ENCODE measurements around the gene HTR2A. TPM values are rescaled to one million over a fixed set of nuclear protein-coding genes. Genes with fewer than 3 reads are reported as not detected.

Gene HTR2A
- polyA plus RNA-seq, 1 donor (not counting 4 experiments of a cell fraction or from before 2014, with no cell fraction given): not detected

- Histone ChIP-seq H3K9me1 (ENCODE audit: control insufficient read depth, extremely low read depth, insufficient read depth, low read length) (no peaks in the 10 kb centered on the region), H3K79me2 (ENCODE audit: control insufficient read depth, insufficient read depth, low read length) (no peaks in the 10 kb centered on the region), H3K27me3 (ENCODE audit: control insufficient read depth, extremely low read depth, insufficient read depth, low read length) (peaks cover 6% of the 10 kb centered on the region), H2AFZ (ENCODE audit: control insufficient read depth, low read length) (no peak overlapping the region), H3K4me2 (ENCODE audit: control insufficient read depth, extremely low read depth, insufficient read depth, low read depth, low read length) (no peak overlapping the region), H3K9me3 (ENCODE audit: control insufficient read depth, low read depth, low read length) (no peaks in the 10 kb centered on the region), H3K9ac (ENCODE audit: control insufficient read depth, extremely low read depth, insufficient read depth, low read length) (no peak overlapping the region), H4K20me1 (ENCODE audit: control insufficient read depth, extremely low read depth, insufficient read depth, low read length) (no peaks in the 10 kb centered on the region), H3K36me3 (ENCODE audit: control insufficient read depth in 2 of 2, extremely low read depth in 1 of 2, insufficient read depth in 2 of 2, low read length in 2 of 2) (no peaks in the 10 kb centered on the region), H3K4me3 (ENCODE audit: control insufficient read depth in 2 of 3, extremely low read depth in 1 of 3, insufficient read depth in 2 of 3, low read depth in 1 of 3, low read length in 3 of 3) (no peak overlapping the region), H3K4me1 (ENCODE audit: control insufficient read depth, extremely low read depth, insufficient read depth, low read length) (no peaks in the 10 kb centered on the region), H3K27ac (ENCODE audit: control insufficient read depth, insufficient read depth, low read length) (no peak overlapping the region)
- DNase-seq (ENCODE audit: low read depth, low spot score) (no peak), FAIRE-seq (no peak)
- TF ChIP-seq EZH2 (IDR thresholded peaks at IDR 0.05; ENCODE audit: low read length): no peak
- TF ChIP-seq CTCF (optimal IDR thresholded peaks at IDR 0.05 in 1 of 3, IDR thresholded peaks at IDR 0.05 in 1 of 3, conservative IDR thresholded peaks at IDR 0.05 in 1 of 3; ENCODE audit: extremely low read depth in 1 of 3, insufficient read depth in 2 of 3, low read length in 3 of 3): no peak
- dilution Hi-C loops (cut with MboI; ENCODE audit: extremely low pct_ligation_motif_present, low sequenced_read_pairs): no loop called here
These were observed 12.2 kb upstream of the HTR2A start for GRCh38 chr13:46909042-46909441.

GRCh38 chr13:46908501-46908900, 11.6 kb upstream of the HTR2A start:
- FAIRE-seq (no peak), DNase-seq (ENCODE audit: low read depth, low spot score) (no peak)
- no peaks in the 10 kb centered on the region for H4K20me1 ChIP-seq (ENCODE audit: control insufficient read depth, extremely low read depth, insufficient read depth, low read length)
- no peak overlapping the region for H3K4me3 ChIP-seq (ENCODE audit: control insufficient read depth in 2 of 3, extremely low read depth in 1 of 3, insufficient read depth in 2 of 3, low read depth in 1 of 3, low read length in 3 of 3)
- H3K4me1 ChIP-seq (ENCODE audit: control insufficient read depth, extremely low read depth, insufficient read depth, low read length): no peaks in the 10 kb centered on the region
- TF ChIP-seq EZH2 (IDR thresholded peaks at IDR 0.05; ENCODE audit: low read length) (no peak), CTCF (optimal IDR thresholded peaks at IDR 0.05 in 1 of 3, IDR thresholded peaks at IDR 0.05 in 1 of 3, conservative IDR thresholded peaks at IDR 0.05 in 1 of 3; ENCODE audit: extremely low read depth in 1 of 3, insufficient read depth in 2 of 3, low read length in 3 of 3) (no peak)
- H3K9me3 ChIP-seq (ENCODE audit: control insufficient read depth, low read depth, low read length): no peaks in the 10 kb centered on the region
- H3K4me2 ChIP-seq (ENCODE audit: control insufficient read depth, extremely low read depth, insufficient read depth, low read depth, low read length): no peak overlapping the region
- H2AFZ ChIP-seq (ENCODE audit: control insufficient read depth, low read length): no peak overlapping the region
- H3K9me1 ChIP-seq (ENCODE audit: control insufficient read depth, extremely low read depth, insufficient read depth, low read length): no peaks in the 10 kb centered on the region
- no peaks in the 10 kb centered on the region for H3K36me3 ChIP-seq (ENCODE audit: control insufficient read depth in 2 of 2, extremely low read depth in 1 of 2, insufficient read depth in 2 of 2, low read length in 2 of 2)
- no peaks in the 10 kb centered on the region for H3K79me2 ChIP-seq (ENCODE audit: control insufficient read depth, insufficient read depth, low read length)
- peaks cover 6% of the 10 kb centered on the region for H3K27me3 ChIP-seq (ENCODE audit: control insufficient read depth, extremely low read depth, insufficient read depth, low read length)
- no peak overlapping the region for H3K9ac ChIP-seq (ENCODE audit: control insufficient read depth, extremely low read depth, insufficient read depth, low read length)
- dilution Hi-C loops (cut with MboI; ENCODE audit: extremely low pct_ligation_motif_present, low sequenced_read_pairs): no loop called here
- H3K27ac ChIP-seq (ENCODE audit: control insufficient read depth, insufficient read depth, low read length): no peak overlapping the region
